C4-2B (cell line): ENCODE measurements around the gene ASIC2.
"Not testable (repeated sequence)": the region's sequence is repeated elsewhere in the genome, so short reads cannot be mapped to it uniquely, and the experiment has no call there.

ENCODE experiments used
- CTCF ChIP-seq: fragments of 450-650 bp; conservative IDR thresholded peaks from 2 replicates; pipeline ENCODE4 v1.5.1; 2017; ENCODE audit warnings: mild to moderate bottlenecking
- ZFX ChIP-seq: fragments of 450-650 bp; IDR thresholded peaks from 2 replicates; pipeline ENCODE4 v1.6.1; 2017

- TF ChIP-seq CTCF, ZFX: not testable (repeated sequence)
These were observed 323.9 kb downstream of the ASIC2 start for GRCh38 chr17:32969231-32969630.
